ENCODE data around the gene RNF135.
"Not testable (repeated sequence)": the region's sequence is repeated elsewhere in the genome, so short reads cannot be mapped to it uniquely, and the experiment has no call there.

RNF135 gene

GRCh38 chr17:30954046-30954830 is 16.6 kb upstream of the RNF135 start:
- DNase-seq (ENCODE audit: low read depth in 2 of 2): no peak

GRCh38 chr17:30956764-30957374 is 14.0 kb upstream of the RNF135 start:
- no peak for DNase-seq (ENCODE audit: low read depth in 2 of 2)

- no peak for DNase-seq (ENCODE audit: low read depth in 2 of 2)
These were observed 13.1 kb upstream of the RNF135 start for GRCh38 chr17:30957741-30958140.

- DNase-seq (ENCODE audit: low read depth in 2 of 2): no peak
These were observed 12.7 kb upstream of the RNF135 start for GRCh38 chr17:30958187-30958586.

- DNase-seq (ENCODE audit: low read depth in 2 of 2): no peak
These were observed 9.3 kb upstream of the RNF135 start for GRCh38 chr17:30961209-30962188.

- not testable (repeated sequence) for DNase-seq (ENCODE audit: low read depth in 2 of 2)
These were observed 6.5 kb upstream of the RNF135 start for GRCh38 chr17:30964312-30964711.

GRCh38 chr17:30964876-30965275 is 6.0 kb upstream of the RNF135 start:
- DNase-seq (ENCODE audit: low read depth in 2 of 2): no peak

- DNase-seq (ENCODE audit: low read depth in 2 of 2): no peak
These were observed 5.2 kb upstream of the RNF135 start for GRCh38 chr17:30965686-30966085.

GRCh38 chr17:30967911-30968310 is 2.9 kb upstream of the RNF135 start:
- not testable (repeated sequence) for DNase-seq (ENCODE audit: low read depth in 2 of 2)

GRCh38 chr17:30969989-30970830 is 629 bp upstream of the RNF135 start:
- DNase-seq (ENCODE audit: low read depth in 2 of 2): no peak

GRCh38 chr17:30975042-30975820 is 4.4 kb downstream of the RNF135 start:
- DNase-seq (ENCODE audit: low read depth in 2 of 2): no peak

GRCh38 chr17:30979919-30980318 is 9.1 kb downstream of the RNF135 start:
- not testable (repeated sequence) for DNase-seq (ENCODE audit: low read depth in 2 of 2)

GRCh38 chr17:30981531-30982519 is 11.0 kb downstream of the RNF135 start:
- DNase-seq (ENCODE audit: low read depth in 2 of 2): no peak

GRCh38 chr17:30982855-30983254 is 12.0 kb downstream of the RNF135 start:
- no peak for DNase-seq (ENCODE audit: low read depth in 2 of 2)

GRCh38 chr17:30990458-30990857 is 19.6 kb downstream of the RNF135 start:
- no peak for DNase-seq (ENCODE audit: low read depth in 2 of 2)

GRCh38 chr17:30992551-30992950 is 21.7 kb downstream of the RNF135 start:
- DNase-seq (ENCODE audit: low read depth in 2 of 2): no peak

- no peak for DNase-seq (ENCODE audit: low read depth in 2 of 2)
These were observed 24.5 kb downstream of the RNF135 start for GRCh38 chr17:30995347-30995746.

GRCh38 chr17:30996486-30996885 is 25.6 kb downstream of the RNF135 start:
- no peak for DNase-seq (ENCODE audit: low read depth in 2 of 2)

GRCh38 chr17:30997270-30997669 is 26.4 kb downstream of the RNF135 start:
- no peak for DNase-seq (ENCODE audit: low read depth in 2 of 2)
